RPMI7951 (cell line): ENCODE data around the gene HPRT1. TPM values are rescaled to one million over a fixed set of nuclear protein-coding genes. Genes with fewer than 3 reads are reported as not detected.
A peak's percentile ranks its signal among the peaks of the same experiment; 100 is the strongest.
"Not testable (repeated sequence)": the region's sequence is repeated elsewhere in the genome, so short reads cannot be mapped to it uniquely, and the experiment has no call there.

Source experiments
- DNase-seq: peaks from one replicate; pipeline ENCODE4 v3.0.0-alpha.2; 2012; ENCODE audit warnings: low read depth
- total RNA-seq: library from RNA; depleted of rRNA; stranded (reverse); fragments of >200 nt; shearing (Covaris generic); gene quantifications from 2 replicates; pipeline ENCODE4 v1.2.3, GENCODE V29; 2014; rRNA removed

Gene HPRT1
- 14.1 and 19.0 TPM in 2 replicates for total RNA-seq

GRCh38 chrX:134460005-134460861 is at the start of gene HPRT1:
TSS of gene HPRT1 (plus strand) at chrX:134460165. CDS start at chrX:134460312, 147 bp downstream.
- peak; percentile 67 for DNase-seq

- no peak for DNase-seq
Measured at GRCh38 chrX:134416087-134416486, 43.9 kb upstream of the HPRT1 start.

GRCh38 chrX:134418317-134419113 is 41.5 kb upstream of the HPRT1 start:
- DNase-seq, result no peak

GRCh38 chrX:134419784-134420183 is 40.2 kb upstream of the HPRT1 start:
- DNase-seq, result no peak

- DNase-seq, result peak; percentile 6
Measured at GRCh38 chrX:134423606-134424005, 36.4 kb upstream of the HPRT1 start.

GRCh38 chrX:134426281-134426680 is 33.7 kb upstream of the HPRT1 start:
- DNase-seq, result no peak

GRCh38 chrX:134431894-134432293 is 28.1 kb upstream of the HPRT1 start:
- DNase-seq, result peak; percentile 47

GRCh38 chrX:134435894-134436293 is 24.1 kb upstream of the HPRT1 start:
- DNase-seq, result no peak

GRCh38 chrX:134443020-134443419 is 16.9 kb upstream of the HPRT1 start:
- DNase-seq, result no peak

GRCh38 chrX:134443461-134443860 is 16.5 kb upstream of the HPRT1 start:
- no peak for DNase-seq

- no peak for DNase-seq
Measured at GRCh38 chrX:134444681-134445080, 15.3 kb upstream of the HPRT1 start.

GRCh38 chrX:134452596-134452995 is 7.4 kb upstream of the HPRT1 start:
- no peak for DNase-seq

GRCh38 chrX:134453631-134454030 is 6.3 kb upstream of the HPRT1 start:
- no peak for DNase-seq

- DNase-seq, result no peak
Measured at GRCh38 chrX:134454506-134454905, 5.5 kb upstream of the HPRT1 start.

GRCh38 chrX:134457708-134458107 is 2.3 kb upstream of the HPRT1 start:
- DNase-seq, result no peak

- no peak for DNase-seq
Measured at GRCh38 chrX:134459683-134460004, 321 bp upstream of the HPRT1 start.

- DNase-seq, result peak; percentile 3
Measured at GRCh38 chrX:134460862-134461220, 876 bp downstream of the HPRT1 start.

- no peak for DNase-seq
Measured at GRCh38 chrX:134461437-134461836, 1.5 kb downstream of the HPRT1 start.

GRCh38 chrX:134462927-134463326 is 3.0 kb downstream of the HPRT1 start:
- DNase-seq, result no peak

- DNase-seq, result not testable (repeated sequence)
Measured at GRCh38 chrX:134464453-134464852, 4.5 kb downstream of the HPRT1 start.

- peak; percentile 19 for DNase-seq
Measured at GRCh38 chrX:134469486-134469885, 9.5 kb downstream of the HPRT1 start.

GRCh38 chrX:134470013-134470412 is 10.0 kb downstream of the HPRT1 start:
- no peak for DNase-seq

- no peak for DNase-seq
Measured at GRCh38 chrX:134472041-134472440, 12.1 kb downstream of the HPRT1 start.
